Effector memory CD4-positive, alpha-beta T cell (primary cell): ENCODE data around the gene CACNA2D2.

ENCODE experiments used
- DNase-seq, 3 donors: peaks; one replicate each; pipeline ENCODE4 v3.0.0-alpha.2; 2020
- H3K27ac ChIP-seq: 2 replicates; pipeline ENCODE4 v1.7.0; 2013; ENCODE audit warnings: mild to moderate bottlenecking, low read length, moderate library complexity; ENCODE audit not compliant: insufficient read depth, poor library complexity, severe bottlenecking
- H3K27me3 ChIP-seq: replicated peaks from 2 replicates; pipeline ENCODE4 v1.7.0; 2013; ENCODE audit warnings: mild to moderate bottlenecking, low read length; ENCODE audit not compliant: insufficient read depth, control insufficient read depth, poor library complexity, severe bottlenecking
- H3K36me3 ChIP-seq: 2 replicates; pipeline ENCODE4 v1.7.0; 2013; ENCODE audit warnings: mild to moderate bottlenecking, low read length, moderate library complexity; ENCODE audit not compliant: control insufficient read depth, insufficient read depth
- H3K4me1 ChIP-seq: 2 replicates; pipeline ENCODE4 v1.7.0; 2013; ENCODE audit warnings: low read length, mild to moderate bottlenecking; ENCODE audit not compliant: control insufficient read depth, insufficient read depth, poor library complexity, severe bottlenecking
- H3K4me3 ChIP-seq: 2 replicates; pipeline ENCODE4 v1.7.0; 2013; ENCODE audit warnings: low read length, low read depth, mild to moderate bottlenecking; ENCODE audit not compliant: insufficient read depth, poor library complexity, severe bottlenecking
- H3K9me3 ChIP-seq: 2 replicates; pipeline ENCODE4 v1.7.0; 2013; ENCODE audit warnings: mild to moderate bottlenecking, low read length, moderate library complexity; ENCODE audit not compliant: control insufficient read depth

Gene CACNA2D2

GRCh38 chr3:50473768-50474167, 29.7 kb downstream of the CACNA2D2 start:
- no peak for DNase-seq
- no peaks in the 10 kb centered on the region for H3K27me3 ChIP-seq
- no peak overlapping the region for H3K27ac ChIP-seq
- H3K9me3 ChIP-seq, result no peaks in the 10 kb centered on the region
- no peaks in the 10 kb centered on the region for H3K36me3 ChIP-seq
- H3K4me3 ChIP-seq, result no peak overlapping the region
- H3K4me1 ChIP-seq, result peaks cover 5% of the 10 kb centered on the region

GRCh38 chr3:50472958-50473357, 30.5 kb downstream of the CACNA2D2 start:
- DNase-seq, result peak; percentile 10 to 35 (median 15)
- H3K27me3 ChIP-seq, result no peaks in the 10 kb centered on the region
- H3K36me3 ChIP-seq, result no peaks in the 10 kb centered on the region
- peaks cover 5% of the 10 kb centered on the region for H3K4me1 ChIP-seq
- no peaks in the 10 kb centered on the region for H3K9me3 ChIP-seq
- no peak overlapping the region for H3K4me3 ChIP-seq
- H3K27ac ChIP-seq, result no peak overlapping the region

GRCh38 chr3:50470658-50471057, 32.8 kb downstream of the CACNA2D2 start:
- no peaks in the 10 kb centered on the region for H3K36me3 ChIP-seq
- H3K27me3 ChIP-seq, result no peaks in the 10 kb centered on the region
- no peak overlapping the region for H3K27ac ChIP-seq
- H3K4me3 ChIP-seq, result no peak overlapping the region
- peaks cover 5% of the 10 kb centered on the region for H3K4me1 ChIP-seq
- no peak for DNase-seq
- no peaks in the 10 kb centered on the region for H3K9me3 ChIP-seq

GRCh38 chr3:50467919-50468318, 35.5 kb downstream of the CACNA2D2 start:
- DNase-seq, result no peak
- Histone ChIP-seq H3K4me1 (no peaks in the 10 kb centered on the region), H3K27me3 (no peaks in the 10 kb centered on the region), H3K27ac (no peak overlapping the region), H3K9me3 (no peaks in the 10 kb centered on the region), H3K4me3 (no peak overlapping the region), H3K36me3 (no peaks in the 10 kb centered on the region)

- DNase-seq, result no peak
- Histone ChIP-seq H3K36me3 (no peaks in the 10 kb centered on the region), H3K27ac (no peak overlapping the region), H3K4me1 (no peaks in the 10 kb centered on the region), H3K9me3 (no peaks in the 10 kb centered on the region), H3K27me3 (no peaks in the 10 kb centered on the region), H3K4me3 (no peak overlapping the region)
Observed at GRCh38 chr3:50466177-50466576, 37.3 kb downstream of the CACNA2D2 start.

GRCh38 chr3:50464569-50464968, 38.9 kb downstream of the CACNA2D2 start:
- Histone ChIP-seq H3K27me3 (no peaks in the 10 kb centered on the region), H3K4me3 (no peak overlapping the region)
- DNase-seq, result no peak

GRCh38 chr3:50459785-50460184, 43.6 kb downstream of the CACNA2D2 start:
- no peak overlapping the region for H3K4me3 ChIP-seq
- no peaks in the 10 kb centered on the region for H3K27me3 ChIP-seq
- no peaks in the 10 kb centered on the region for H3K4me1 ChIP-seq
- no peak overlapping the region for H3K27ac ChIP-seq
- no peak for DNase-seq
- H3K9me3 ChIP-seq, result no peaks in the 10 kb centered on the region
- H3K36me3 ChIP-seq, result no peaks in the 10 kb centered on the region

More at GRCh38 chr3:50464569-50464968, 38.9 kb downstream of the CACNA2D2 start:
- Histone ChIP-seq H3K36me3 (no peaks in the 10 kb centered on the region), H3K27ac (no peak overlapping the region), H3K9me3 (no peaks in the 10 kb centered on the region), H3K4me1 (no peaks in the 10 kb centered on the region)

GRCh38 chr3:50457988-50458387, 45.4 kb downstream of the CACNA2D2 start:
- Histone ChIP-seq H3K4me1 (no peaks in the 10 kb centered on the region), H3K4me3 (no peak overlapping the region), H3K36me3 (no peaks in the 10 kb centered on the region), H3K27me3 (no peaks in the 10 kb centered on the region), H3K27ac (no peak overlapping the region), H3K9me3 (no peaks in the 10 kb centered on the region)
- DNase-seq, result no peak

- no peak overlapping the region for H3K4me3 ChIP-seq
- no peak for DNase-seq
- H3K27me3 ChIP-seq, result no peaks in the 10 kb centered on the region
- H3K9me3 ChIP-seq, result no peaks in the 10 kb centered on the region
- peaks cover 3% of the 10 kb centered on the region for H3K4me1 ChIP-seq
- H3K27ac ChIP-seq, result no peak overlapping the region
- no peaks in the 10 kb centered on the region for H3K36me3 ChIP-seq
Observed at GRCh38 chr3:50455161-50456018, 48.0 kb downstream of the CACNA2D2 start.

GRCh38 chr3:50454481-50455070, 48.9 kb downstream of the CACNA2D2 start:
- Histone ChIP-seq H3K9me3 (no peaks in the 10 kb centered on the region), H3K27me3 (no peaks in the 10 kb centered on the region), H3K4me1 (peaks cover 11% of the 10 kb centered on the region), H3K36me3 (no peaks in the 10 kb centered on the region), H3K4me3 (no peak overlapping the region), H3K27ac (no peak overlapping the region)
- no peak for DNase-seq
